ENCODE results near the gene NLGN2.

NLGN2 gene

DNA sequence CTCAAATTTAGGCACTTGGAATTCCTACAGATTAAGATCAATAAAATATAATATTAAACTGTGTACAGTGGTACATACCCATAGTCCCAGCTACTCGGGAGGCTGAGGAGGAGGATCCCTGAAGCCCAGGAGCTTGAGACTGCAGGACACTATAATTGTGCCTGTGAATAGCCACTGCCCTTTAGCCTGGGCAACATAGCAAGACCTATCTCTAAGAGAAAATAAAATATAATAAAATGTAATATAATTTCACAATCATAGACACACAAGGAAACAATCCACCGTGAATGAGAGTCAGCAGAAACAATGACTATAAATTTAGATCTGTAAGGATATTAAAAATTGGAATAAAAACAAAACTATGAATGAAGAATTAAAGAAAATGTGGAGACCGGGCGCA lies 36.8 kb upstream of the NLGN2 start:
- DNase-seq (ENCODE audit: low read depth), result no peak
- TF ChIP-seq CTCF (conservative IDR thresholded peaks at IDR 0.05; ENCODE audit: low read depth, low read length), result no peak
- H3K4me3 ChIP-seq (ENCODE audit: low read length), result no peak overlapping the region

GRCh38 chr17:7374353-7374752 lies 33.3 kb upstream of the NLGN2 start:
- H3K4me3 ChIP-seq (ENCODE audit: low read length), result no peak overlapping the region
- no peak for DNase-seq (ENCODE audit: low read depth)
- no peak for TF ChIP-seq CTCF (conservative IDR thresholded peaks at IDR 0.05; ENCODE audit: low read depth, low read length)

GRCh38 chr17:7379134-7379533 lies 28.5 kb upstream of the NLGN2 start:
- no peak for DNase-seq (ENCODE audit: low read depth)
- no peak overlapping the region for H3K4me3 ChIP-seq (ENCODE audit: low read length)
- TF ChIP-seq CTCF (conservative IDR thresholded peaks at IDR 0.05; ENCODE audit: low read depth, low read length), result no peak

DNA sequence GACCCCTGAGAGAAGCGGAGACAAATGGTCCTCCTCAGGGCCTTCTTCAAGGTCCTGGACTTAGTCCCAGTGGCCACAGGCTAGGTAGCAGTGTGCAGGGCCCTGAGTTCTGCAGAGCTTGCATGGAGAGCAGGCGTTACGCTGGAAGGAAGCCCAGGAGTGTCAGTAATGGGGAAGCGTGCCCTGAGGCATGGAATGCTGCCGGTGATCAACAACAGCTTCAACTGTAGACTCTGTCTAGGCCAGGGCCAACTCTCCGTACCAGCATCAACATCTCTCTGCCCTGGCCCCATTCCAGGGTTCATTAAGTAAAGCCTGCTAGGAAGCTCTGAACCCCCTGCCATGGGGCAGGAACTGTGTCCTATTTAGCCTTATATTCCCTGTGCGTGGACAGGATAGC lies 27.3 kb upstream of the NLGN2 start:
- no peak for TF ChIP-seq CTCF (conservative IDR thresholded peaks at IDR 0.05; ENCODE audit: low read depth, low read length)
- DNase-seq (ENCODE audit: low read depth), result peak; percentile 63
- peak overlapping the region; percentile 48 for H3K4me3 ChIP-seq (ENCODE audit: low read length)

GRCh38 chr17:7380855-7381683 lies 26.6 kb upstream of the NLGN2 start, which contains the start of gene TNK1:
Gene TNK1, plus strand, starts transcription at chr17:7381089. Its CDS starts 1,838 bp downstream, at chr17:7382927.
- H3K4me3 ChIP-seq (ENCODE audit: low read length), result peak within 1 kb of the TSS; percentile 48
- TF ChIP-seq CTCF (conservative IDR thresholded peaks at IDR 0.05; ENCODE audit: low read depth, low read length), result no peak
- no peak for DNase-seq (ENCODE audit: low read depth)

DNA sequence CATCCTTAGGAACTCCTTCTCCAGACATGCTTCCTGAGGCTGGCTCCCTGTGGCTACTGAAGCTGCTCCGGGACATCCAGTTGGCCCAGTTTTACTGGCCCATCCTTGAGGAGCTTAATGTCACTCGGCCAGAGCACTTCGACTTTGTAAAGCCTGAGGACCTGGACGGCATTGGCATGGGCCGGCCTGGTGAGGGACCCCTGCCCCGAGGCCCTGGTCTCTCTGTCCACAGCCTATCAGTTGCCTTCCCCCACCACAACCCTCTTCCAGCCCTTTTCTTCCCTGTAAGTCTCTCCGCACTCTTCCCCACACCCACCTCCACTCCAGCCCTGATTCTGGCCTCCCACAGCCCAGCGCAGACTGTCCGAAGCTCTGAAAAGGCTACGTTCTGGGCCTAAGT lies 24.7 kb upstream of the NLGN2 start:
- H3K4me3 ChIP-seq (ENCODE audit: low read length), result no peak overlapping the region
- no peak for DNase-seq (ENCODE audit: low read depth)
- TF ChIP-seq CTCF (conservative IDR thresholded peaks at IDR 0.05; ENCODE audit: low read depth, low read length), result no peak

DNA sequence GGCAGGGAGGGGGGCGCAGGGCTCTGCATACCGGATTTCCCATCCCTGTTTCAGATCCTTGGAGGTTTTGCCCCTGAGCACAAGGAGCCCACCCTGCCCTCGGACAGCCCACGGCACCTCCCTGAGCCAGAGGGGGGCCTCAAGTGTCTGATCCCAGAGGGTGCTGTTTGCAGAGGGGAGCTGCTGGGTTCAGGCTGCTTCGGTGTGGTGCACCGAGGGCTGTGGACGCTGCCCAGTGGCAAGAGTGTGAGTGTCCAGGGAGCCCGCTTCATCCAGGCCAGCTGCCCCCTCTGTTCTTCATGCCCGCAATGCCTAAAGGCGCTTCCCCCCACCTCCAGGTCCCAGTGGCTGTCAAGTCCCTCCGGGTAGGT lies 24.3 kb upstream of the NLGN2 start:
- no peak for DNase-seq (ENCODE audit: low read depth)
- TF ChIP-seq CTCF (conservative IDR thresholded peaks at IDR 0.05; ENCODE audit: low read depth, low read length), result no peak
- no peak overlapping the region for H3K4me3 ChIP-seq (ENCODE audit: low read length)

Data from retinal pigment epithelial cell (primary cell).